SH-SY5Y (cell line): ENCODE data around the gene SGPP2.

Experiments used
- GATA2 ChIP-seq: IDR thresholded peaks from 2 replicates; pipeline ENCODE4 v1.6.1; 2011; ENCODE audit warnings: mild to moderate bottlenecking, low read depth, low read length
- GATA3 ChIP-seq: IDR thresholded peaks from 2 replicates; pipeline ENCODE4 v1.6.1; 2011; ENCODE audit warnings: low read depth, mild to moderate bottlenecking, low read length, moderate library complexity

DNA sequence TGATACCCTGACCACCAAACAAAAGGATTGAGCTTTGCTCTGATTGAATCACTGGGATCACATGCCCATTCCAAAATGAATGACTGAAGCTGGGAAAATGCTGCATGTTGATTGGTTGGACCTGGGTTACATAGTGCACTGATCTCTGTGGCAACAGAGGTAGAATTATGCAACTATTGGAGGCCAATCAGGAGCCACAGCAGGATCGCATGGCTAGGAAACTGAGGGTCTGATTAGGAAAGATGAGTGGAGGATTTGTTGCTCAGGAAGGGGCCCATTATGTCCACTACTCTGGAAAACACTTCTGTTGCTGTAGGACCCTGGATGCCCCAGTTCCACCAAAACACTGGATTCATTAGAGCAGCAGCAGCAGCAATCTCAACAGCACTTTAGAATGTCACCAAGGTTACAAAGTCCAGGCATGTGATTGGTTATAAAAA lies 25.9 kb upstream of the SGPP2 start:
- TF ChIP-seq GATA3: no peak
- TF ChIP-seq GATA2: no peak
